HepG2 (cell line): ENCODE results near the gene CARMIL3. TPM values are rescaled to one million over a fixed set of nuclear protein-coding genes. Genes with fewer than 3 reads are reported as not detected.
A peak's percentile ranks its signal among the peaks of the same experiment; 100 is the strongest.

ENCODE experiments used
- CEBPZ ChIP-seq: IDR thresholded peaks from 2 replicates; pipeline ENCODE4 v1.6.1; 2012; ENCODE audit warnings: low read length, improper control_type of control experiment
- MZF1 ChIP-seq: sonication (generic); formaldehyde crosslinking; IDR thresholded peaks from 2 replicates; pipeline ENCODE4 v1.8.1; 2023; ENCODE audit warnings: mild to moderate bottlenecking, missing genetic modification reagents, borderline replicate concordance
- NFYC ChIP-seq: IDR thresholded peaks from 2 replicates; pipeline ENCODE4 v1.6.1; 2016; ENCODE audit warnings: missing genetic modification reagents, missing compliant biosample characterization
- PCBP2 ChIP-seq: fragments of 200-400 bp; formaldehyde crosslinking; optimal IDR thresholded peaks from 2 replicates; pipeline ENCODE3; 2018; ENCODE audit warnings: low read length, low read depth; ENCODE audit not compliant: poor library complexity, severe bottlenecking
- SIN3A ChIP-seq: IDR thresholded peaks from 2 replicates; pipeline ENCODE4 v1.6.1; 2011; ENCODE audit warnings: low read depth, mild to moderate bottlenecking, control low read depth, low read length, borderline replicate concordance
- TOE1 ChIP-seq: sonication (generic); formaldehyde crosslinking; IDR thresholded peaks from 2 replicates; pipeline ENCODE4 v1.4.0; 2020; ENCODE audit warnings: mild to moderate bottlenecking, missing genetic modification reagents
- ZBTB40 ChIP-seq, 2 experiments: fragments of 450-650 bp in 1 of 2; sonication (generic) in 1 of 2; formaldehyde crosslinking in 1 of 2; IDR thresholded peaks; 2 replicates each; pipeline versions ENCODE4 v1.6.1 to v1.8.0; 2016 to 2022; ENCODE audit warnings: antibody characterized with exemption in 1 of 2, mild to moderate bottlenecking in 1 of 2, missing genetic modification reagents in 1 of 2
- ZNF646 ChIP-seq: sonication (generic); formaldehyde crosslinking; IDR thresholded peaks from 2 replicates; pipeline ENCODE4 v1.9.0; 2021; ENCODE audit warnings: mild to moderate bottlenecking, missing genetic modification reagents
- polyA plus RNA-seq, 8 experiments: library from polyadenylated mRNA; depleted of rRNA in 3 of 8; stranded (reverse) in 7 of 8; unstranded in 1 of 8; fragments of >200 nt; fragmentation: Illumina TruSeq in 4 of 8; extraction: Trizol in 4 of 8; gene quantifications; 2 replicates each; pipeline versions ENCODE4 v1.2.1 to v1.2.3, GENCODE V29; 2011 to 2016; ENCODE audit warnings: low read depth in 4 of 8, missing spikeins in 1 of 8, mixed read lengths in 1 of 8; ENCODE audit not compliant: insufficient read depth in 1 of 8
- total RNA-seq, 5 experiments: library from RNA; depleted of rRNA; stranded (reverse); fragments of >200 nt; fragmentation: Illumina TruSeq; extraction: Trizol; gene quantifications; 2 replicates each; pipeline ENCODE4 v1.2.3, GENCODE V29; 2016; ENCODE audit warnings: low read depth in 1 of 5

Gene CARMIL3
- total and polyA plus RNA-seq, 2 of the 13 experiments (the other 11 are each of a cell fraction or from before 2014, with no cell fraction given) = 0.27 to 0.55 TPM

GRCh38 chr14:24095271-24096068 lies 43.7 kb downstream of the CARMIL3 start (continued):
- no peak for TF ChIP-seq CEBPZ
- peak; percentile 82; the same call in 1 of the 2 replicates for TF ChIP-seq MZF1 (CRISPR knock-in tag)
- peak; percentile 91 for TF ChIP-seq NFYC (CRISPR knock-in tag)
- peak; percentile 48 for TF ChIP-seq PCBP2
- TF ChIP-seq TOE1 (CRISPR knock-in tag) = peak; percentile 98
- peak; percentile 97 for TF ChIP-seq SIN3A
- no peak for TF ChIP-seq ZNF646
- no peak for TF ChIP-seq ZBTB40 (IDR thresholded peaks at IDR 0.05)
- TF ChIP-seq ZBTB40 (CRISPR knock-in tag; IDR thresholded peaks at IDR 0.05) = no peak
